Spleen (tissue), 11 donors: ENCODE results near the gene WNK2. TPM values are rescaled to one million over a fixed set of nuclear protein-coding genes. Genes with fewer than 3 reads are reported as not detected.
A peak's percentile ranks its signal among the peaks of the same experiment; 100 is the strongest.

ENCODE experiments used
- DNase-seq: peaks from one replicate; pipeline ENCODE4 v3.0.0-alpha.2; 2020
- H3K27ac ChIP-seq, 8 donors: fragments of 200-600 bp; sonication (generic) in 7 of 8; 1 replicate in 4 of 8; 2 replicates in 4 of 8; pipeline versions ENCODE4 v1.5.0 to v1.8.0; 2016 to 2021; ENCODE audit warnings: inconsistent platforms in 4 of 8, mild to moderate bottlenecking in 4 of 8, moderate library complexity in 1 of 8
- H3K27me3 ChIP-seq, 7 donors: fragments of 200-600 bp; sonication (generic) in 6 of 7; replicated peaks in 1 of 7; 1 replicate in 4 of 7; 2 replicates in 3 of 7; pipeline versions ENCODE4 v1.5.0 to v1.8.0; 2016 to 2021; ENCODE audit warnings: inconsistent platforms in 3 of 7, mild to moderate bottlenecking in 1 of 7
- H3K36me3 ChIP-seq, 6 donors: fragments of 200-600 bp; sonication (generic) in 5 of 6; 1 replicate in 4 of 6; 2 replicates in 2 of 6; pipeline versions ENCODE4 v1.5.0 to v1.8.0; 2016 to 2021; ENCODE audit warnings: inconsistent platforms in 2 of 6
- H3K4me1 ChIP-seq, 6 donors: fragments of 200-600 bp; sonication (generic) in 5 of 6; 1 replicate in 3 of 6; 2 replicates in 3 of 6; pipeline versions ENCODE4 v1.5.0 to v1.8.0; 2016 to 2021; ENCODE audit warnings: inconsistent platforms in 3 of 6
- H3K4me3 ChIP-seq, 8 donors: fragments of 200-600 bp; sonication (generic) in 7 of 8; 1 replicate in 4 of 8; 2 replicates in 4 of 8; pipeline versions ENCODE4 v1.5.0 to v1.8.0; 2016 to 2021; ENCODE audit warnings: inconsistent platforms in 4 of 8, mild to moderate bottlenecking in 4 of 8, moderate library complexity in 2 of 8
- H3K9me3 ChIP-seq, 8 donors: fragments of 200-600 bp; sonication (generic) in 7 of 8; 1 replicate in 4 of 8; 2 replicates in 4 of 8; pipeline versions ENCODE4 v1.5.0 to v1.8.0; 2016 to 2021; ENCODE audit warnings: inconsistent platforms in 4 of 8
- CTCF ChIP-seq, 11 experiments: fragments of 200-600 bp in 7 of 11; fragments of 450-650 bp in 4 of 11; sonication (generic) in 4 of 11; IDR thresholded peaks in 8 of 11; conservative IDR thresholded peaks in 3 of 11; 1 replicate in 7 of 11; 2 replicates in 4 of 11; pipeline versions ENCODE4 v1.4.0 to v1.8.0; 2016 to 2021; ENCODE audit warnings: antibody characterized with exemption in 11 of 11, inconsistent platforms in 4 of 11, mild to moderate bottlenecking in 1 of 11
- POLR2A ChIP-seq, 3 donors: fragments of 450-650 bp; IDR thresholded peaks; one replicate each; pipeline ENCODE4 v1.5.1; 2017; ENCODE audit warnings: antibody characterized with exemption in 3 of 3, mild to moderate bottlenecking in 1 of 3
- POLR2AphosphoS5 ChIP-seq, 3 donors: sonication (generic); formaldehyde crosslinking; IDR thresholded peaks; one replicate each; pipeline ENCODE4 v1.5.1; 2017; ENCODE audit warnings: antibody characterized with exemption in 3 of 3
- WGBS, 5 donors: extraction: QIAGEN DNeasy Blood & Tissue Kit in 3 of 5; methylation state at CpG; one replicate each; pipeline versions ENCODE4 v1.1.5 to v1.1.7; 2013 to 2018; 5-methylcytosine and 5-hydroxymethylcytosine counted together
- intact Hi-C: fragments of 100-400 bp; cut with DNase I; formaldehyde crosslinking; loops from one replicate; pipeline ENCODE4 v1.15.0; 2023; ENCODE audit warnings: low total_unique reads
- polyA plus RNA-seq, 3 donors: library from polyadenylated mRNA; stranded (reverse); fragments of 200-250 nt; gene quantifications; one replicate each; pipeline ENCODE4 v1.2.1, GENCODE V29; 2013
- total RNA-seq, 7 donors: library from RNA; depleted of rRNA in 3 of 7; stranded (reverse); fragments of >200 nt in 3 of 7; fragmentation: NEBNext Ultra II Directional in 4 of 7; extraction: Animal tissue kit (Norgen Biotek cat#: 25700) in 4 of 7; gene quantifications; one replicate each; pipeline versions ENCODE4 v1.1.0 to v1.2.1, GENCODE V29; 2016 to 2021
- donor health status: healthy with polysubstance abuse.
- donor health status: DM: no; HTN: no; CAD: no; lungs with moderate emphysema.
- donor health status: DM: no; HTN: no; CAD: no.
- donor health status: Bipolar disorder and iron deficiency.
- donor health status: healthy.
- donor health status: DM: no; HTN: no; CAD: no.
- donor health status: DM: yes; HTN: yes; CAD: no.

The WNK2 gene
- total and polyA plus RNA-seq, 10 donors: 1.8 to 20.0 (median 7.3) TPM

- Histone ChIP-seq H3K4me1 (peaks cover 0 to 16% (median 3%) of the 10 kb centered on the region in 6 donors), H3K4me3 (no peak overlapping the region), H3K27ac (no peak overlapping the region), H3K36me3 (no peaks in the 10 kb centered on the region), H3K27me3 (no peaks in the 10 kb centered on the region), H3K9me3 (peaks cover 0 to 18% (median 14%) of the 10 kb centered on the region in 8 donors)
- intact Hi-C loops: no loop called here
- DNase-seq: no peak
- 57 to 91% (median 73%) methylated on average over 1 of the region's 1 CpG for WGBS, 5 donors
- TF ChIP-seq POLR2AphosphoS5 (IDR thresholded peaks at IDR 0.05) (no peak), CTCF (IDR thresholded peaks at IDR 0.05 in 8 of 11, conservative IDR thresholded peaks at IDR 0.05 in 3 of 11) (no peak), POLR2A (IDR thresholded peaks at IDR 0.05) (no peak)
Measured at GRCh38 chr9:93216073-93216365, 32.1 kb downstream of the WNK2 start.

DNA sequence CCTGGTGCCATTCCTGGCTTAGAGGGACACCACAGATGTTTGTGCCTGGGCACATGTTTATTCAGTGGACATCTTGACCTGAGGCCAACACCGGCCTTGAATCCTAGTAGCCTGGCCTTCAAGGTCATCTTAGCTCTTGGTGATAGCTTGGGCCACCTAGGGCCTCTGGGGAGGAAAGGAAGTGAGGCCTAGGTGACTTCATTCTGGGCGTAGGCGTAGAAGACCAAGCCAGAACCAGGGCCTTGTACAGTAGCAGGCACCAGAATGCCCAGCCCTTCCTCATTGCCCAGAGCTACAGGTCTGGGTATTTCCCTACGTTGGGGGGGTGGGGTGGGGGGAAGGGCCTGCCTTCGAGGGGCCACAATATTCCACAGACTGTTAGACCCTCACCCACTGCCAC lies 33.8 kb downstream of the WNK2 start:
- peaks cover 0 to 18% (median 14%) of the 10 kb centered on the region in 8 donors for H3K9me3 ChIP-seq
- H3K36me3 ChIP-seq: no peaks in the 10 kb centered on the region
- H3K4me3 ChIP-seq: no peak overlapping the region
- peaks cover 0 to 16% (median 3%) of the 10 kb centered on the region in 6 donors for H3K4me1 ChIP-seq
- peak overlapping the region in 6 of 8 donors; percentile 32 to 72 (median 56) for H3K27ac ChIP-seq
- intact Hi-C loops: no loop called here
- H3K27me3 ChIP-seq: no peaks in the 10 kb centered on the region
- no peak for DNase-seq
- WGBS, 5 donors: 67 to 100% (median 70%) methylated on average over 1 to 5 of the region's 5 CpGs
- no peak for TF ChIP-seq POLR2AphosphoS5 (IDR thresholded peaks at IDR 0.05)
- TF ChIP-seq CTCF (IDR thresholded peaks at IDR 0.05 in 8 of 11, conservative IDR thresholded peaks at IDR 0.05 in 3 of 11): no peak
- TF ChIP-seq POLR2A (IDR thresholded peaks at IDR 0.05): no peak

- WGBS, 5 donors: 65 to 83% (median 74%) methylated on average over 2 to 6 of the region's 6 CpGs
- no peak overlapping the region for H3K4me3 ChIP-seq
- peak; percentile 71 for DNase-seq
- no peaks in the 10 kb centered on the region for H3K27me3 ChIP-seq
- TF ChIP-seq POLR2A (IDR thresholded peaks at IDR 0.05) (no peak), CTCF (IDR thresholded peaks at IDR 0.05 in 8 of 11, conservative IDR thresholded peaks at IDR 0.05 in 3 of 11) (no peak), POLR2AphosphoS5 (IDR thresholded peaks at IDR 0.05) (no peak)
- H3K4me1 ChIP-seq: peaks cover 0 to 19% (median 6%) of the 10 kb centered on the region in 6 donors
- peaks cover 0 to 18% (median 14%) of the 10 kb centered on the region in 8 donors for H3K9me3 ChIP-seq
- no peaks in the 10 kb centered on the region for H3K36me3 ChIP-seq
- intact Hi-C loops: no loop called here
- H3K27ac ChIP-seq: peak overlapping the region in 5 of 8 donors; percentile 45 to 72 (median 57)
Measured at GRCh38 chr9:93218161-93218560, 34.2 kb downstream of the WNK2 start.

- Histone ChIP-seq H3K36me3 (no peaks in the 10 kb centered on the region), H3K4me1 (peaks cover 0 to 24% (median 8%) of the 10 kb centered on the region in 6 donors), H3K27ac (peak overlapping the region in 5 of 8 donors; percentile 45 to 72 (median 57)), H3K9me3 (peaks cover 0 to 18% (median 14%) of the 10 kb centered on the region in 8 donors), H3K4me3 (no peak overlapping the region), H3K27me3 (peaks cover 0 to 4% (median 0%) of the 10 kb centered on the region in 7 donors)
- peak; percentile 76 for DNase-seq
- intact Hi-C loops: no loop called here
- 71 to 96% (median 79%) methylated on average over 6 to 11 of the region's 11 CpGs for WGBS, 5 donors
- TF ChIP-seq POLR2AphosphoS5 (IDR thresholded peaks at IDR 0.05) (peak in 1 of 3 donors; percentile 47), POLR2A (IDR thresholded peaks at IDR 0.05) (no peak), CTCF (IDR thresholded peaks at IDR 0.05 in 8 of 11, conservative IDR thresholded peaks at IDR 0.05 in 3 of 11) (no peak)
Measured at GRCh38 chr9:93218671-93219420, 34.9 kb downstream of the WNK2 start.
